Measurements from ENCODE around the gene NAA80.
A peak's percentile ranks its signal among the peaks of the same experiment; 100 is the strongest.
"Not testable (repeated sequence)": the region's sequence is repeated elsewhere in the genome, so short reads cannot be mapped to it uniquely, and the experiment has no call there.

The NAA80 gene

DNA sequence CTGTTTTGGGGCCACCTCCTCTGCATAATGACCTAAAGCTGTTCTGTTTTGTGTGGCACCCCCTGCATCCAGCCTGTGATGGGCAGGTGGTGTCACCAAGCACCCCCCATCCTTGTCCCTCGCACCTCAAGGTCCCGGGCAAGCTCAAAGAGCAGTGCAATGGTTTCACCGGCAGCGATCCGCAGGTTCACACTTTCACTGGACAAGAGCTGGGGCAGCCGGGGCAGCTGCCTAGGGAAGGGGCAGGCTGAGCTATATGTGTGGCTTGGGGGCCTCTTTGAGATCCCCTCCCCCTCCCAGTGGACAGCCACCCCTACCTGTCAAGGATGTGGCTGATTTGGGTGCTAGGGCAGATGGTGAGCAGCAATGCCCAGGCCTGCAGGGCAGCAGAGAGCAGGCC, 10.1 kb downstream of the NAA80 start:
- no peak for DNase-seq (ENCODE audit: low spot score)

DNA sequence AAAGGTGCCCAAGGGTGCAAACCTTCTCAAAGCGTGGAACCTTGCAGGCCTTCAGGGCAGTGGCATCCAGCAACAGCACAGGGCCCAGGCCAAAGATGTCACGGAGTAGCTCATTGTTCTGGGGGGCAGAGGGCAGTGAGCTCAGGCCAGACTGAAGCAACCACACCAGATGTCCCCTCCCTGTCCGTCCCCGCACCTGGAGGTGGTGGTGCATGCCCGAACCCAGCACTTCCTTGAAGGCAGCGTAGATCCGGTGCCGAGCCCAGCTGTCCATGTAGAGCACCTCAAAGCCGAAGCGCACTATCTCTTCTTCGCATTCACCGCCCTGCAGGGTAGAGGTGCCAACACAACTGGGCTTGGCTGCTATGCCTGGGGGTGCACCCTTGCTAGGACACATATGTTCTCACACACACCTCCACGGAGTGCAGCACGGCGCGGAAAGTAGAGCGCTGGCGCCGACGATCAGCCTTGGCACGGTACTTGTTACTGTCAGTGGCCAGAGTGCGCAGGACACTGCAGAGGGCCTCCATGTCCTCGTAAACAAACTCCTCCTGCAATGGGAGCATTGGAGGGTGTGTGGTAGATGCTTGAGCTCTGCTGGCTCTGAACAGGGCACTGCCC, 10.7 kb downstream of the NAA80 start:
- DNase-seq (ENCODE audit: low spot score): no peak

DNA sequence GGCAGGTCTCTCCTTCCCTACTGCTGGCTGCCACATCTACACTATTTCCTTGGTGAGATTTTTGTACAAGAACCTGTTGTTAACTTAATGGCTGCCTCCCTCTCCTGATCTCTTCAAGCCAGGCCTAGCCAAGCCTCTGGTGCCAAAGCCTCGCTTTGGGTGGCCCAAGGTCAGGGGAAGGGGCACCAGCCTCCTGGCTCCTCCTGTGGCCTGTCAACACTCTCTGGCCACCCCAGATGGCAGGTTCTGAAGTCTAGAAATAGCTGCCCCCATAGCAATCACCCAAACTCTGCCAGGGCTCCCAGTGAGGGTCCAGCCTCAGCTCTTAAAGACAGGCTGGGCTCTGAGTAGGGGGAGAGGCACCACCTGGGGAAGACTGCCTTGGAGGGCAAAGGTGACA, 11.9 kb downstream of the NAA80 start:
- no peak for DNase-seq (ENCODE audit: low spot score)

DNA sequence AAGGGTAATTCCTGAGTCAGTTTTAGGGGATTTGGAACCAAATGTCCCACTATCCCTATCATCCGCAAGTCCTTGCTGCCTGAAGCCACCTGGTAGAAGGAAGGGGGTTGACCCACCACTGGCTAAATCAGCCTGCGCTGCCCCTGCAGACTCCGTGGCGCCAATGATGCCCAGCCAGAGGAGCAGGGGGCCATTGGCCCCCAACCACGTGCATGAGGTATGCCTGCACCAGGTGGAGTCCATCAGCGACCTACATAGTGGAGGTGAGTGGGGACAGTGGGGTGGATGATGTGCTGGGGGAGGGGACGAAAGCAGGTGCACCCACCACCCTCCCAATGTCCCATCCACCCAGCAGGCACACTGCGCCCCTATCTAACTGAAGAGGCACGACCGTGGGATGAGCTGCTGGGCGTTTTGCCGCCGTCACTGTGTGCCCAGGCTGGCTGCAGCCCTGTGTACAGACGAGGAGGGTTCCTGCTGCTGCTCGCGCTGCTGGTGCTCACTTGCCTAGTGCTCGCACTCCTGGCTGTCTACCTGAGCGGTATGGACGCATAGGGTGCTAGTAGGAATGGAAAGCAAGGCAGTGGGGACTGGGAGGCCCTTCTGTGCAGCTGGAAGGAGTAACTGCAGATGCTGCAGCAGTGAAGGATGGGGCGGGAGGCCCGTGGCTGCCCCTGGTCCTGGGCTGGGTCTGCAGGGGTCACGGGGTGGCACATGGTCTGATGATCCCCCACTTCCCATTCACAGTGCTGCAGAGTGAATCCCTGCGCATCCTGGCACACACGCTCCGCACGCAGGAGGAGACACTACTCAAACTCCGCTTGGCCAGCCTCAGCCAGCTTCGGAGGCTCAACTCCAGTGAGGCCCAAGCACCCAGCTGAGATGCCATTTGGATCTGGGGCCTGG, 12.6 kb downstream of the NAA80 start:
- no peak for DNase-seq (ENCODE audit: low spot score)

GRCh38 chr3:50284121-50284520, 15.1 kb downstream of the NAA80 start:
- not testable (repeated sequence) for DNase-seq (ENCODE audit: low spot score)

DNA sequence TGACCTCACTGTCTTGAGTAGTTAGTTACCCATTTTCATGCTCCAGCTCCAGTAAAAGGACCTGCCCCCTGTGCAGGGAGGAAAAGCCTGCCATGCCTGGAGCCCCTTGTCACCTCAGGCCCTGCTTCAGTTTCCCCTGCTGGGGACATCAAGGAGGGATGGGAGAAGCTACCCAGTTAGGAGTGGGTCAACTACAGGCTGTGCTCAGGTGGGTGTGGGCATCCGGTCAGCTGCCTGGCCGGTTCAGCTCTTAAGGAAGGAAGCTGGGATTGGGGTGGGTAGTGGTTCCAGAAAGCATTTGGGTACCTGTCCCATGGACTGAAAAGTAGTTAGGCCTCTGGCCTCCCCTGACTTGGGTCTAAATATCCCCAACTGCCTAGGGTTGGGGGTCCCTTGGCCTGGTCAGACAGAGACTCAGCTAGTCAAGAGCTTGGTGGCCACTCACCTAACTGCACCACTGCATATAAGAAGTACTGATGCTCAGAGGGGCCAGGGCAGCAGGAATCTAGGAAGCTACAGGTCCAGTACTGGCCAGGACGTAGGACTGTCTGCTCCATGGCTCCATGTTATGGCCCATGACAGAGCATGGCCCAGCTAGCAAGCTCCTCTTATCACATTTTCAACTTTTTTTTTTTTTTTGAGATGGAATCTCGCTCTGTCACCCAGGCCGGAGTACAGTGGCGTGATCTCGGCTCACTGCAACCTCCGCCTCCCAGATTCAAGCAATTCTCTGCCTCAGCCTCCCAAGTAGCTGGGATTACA, 19.8 kb downstream of the NAA80 start:
- DNase-seq (ENCODE audit: low spot score): no peak

DNA sequence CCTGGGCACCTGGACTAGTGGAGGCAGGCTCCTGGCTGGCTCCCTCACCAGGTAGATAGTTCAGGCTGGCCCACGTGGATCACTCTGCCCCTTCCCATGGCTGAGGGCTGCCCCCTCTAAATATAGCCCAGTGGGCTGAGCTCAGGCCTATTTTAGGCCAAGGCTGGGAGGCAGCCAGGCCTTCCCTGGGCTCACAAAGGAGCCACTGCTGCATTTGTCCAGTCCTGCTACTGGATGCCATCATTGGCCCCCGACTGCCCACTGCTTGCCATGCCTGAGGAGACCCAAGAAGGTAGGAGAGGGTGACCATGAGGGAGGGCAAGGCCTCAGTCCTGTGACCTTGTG, 20.4 kb downstream of the NAA80 start, which contains the start of gene LSMEM2:
Gene LSMEM2 (plus strand): TSS at position 208 of the 345 bp plus-strand sequence. CDS start 27 bp downstream, at position 235.
- DNase-seq (ENCODE audit: low spot score): no peak

DNA sequence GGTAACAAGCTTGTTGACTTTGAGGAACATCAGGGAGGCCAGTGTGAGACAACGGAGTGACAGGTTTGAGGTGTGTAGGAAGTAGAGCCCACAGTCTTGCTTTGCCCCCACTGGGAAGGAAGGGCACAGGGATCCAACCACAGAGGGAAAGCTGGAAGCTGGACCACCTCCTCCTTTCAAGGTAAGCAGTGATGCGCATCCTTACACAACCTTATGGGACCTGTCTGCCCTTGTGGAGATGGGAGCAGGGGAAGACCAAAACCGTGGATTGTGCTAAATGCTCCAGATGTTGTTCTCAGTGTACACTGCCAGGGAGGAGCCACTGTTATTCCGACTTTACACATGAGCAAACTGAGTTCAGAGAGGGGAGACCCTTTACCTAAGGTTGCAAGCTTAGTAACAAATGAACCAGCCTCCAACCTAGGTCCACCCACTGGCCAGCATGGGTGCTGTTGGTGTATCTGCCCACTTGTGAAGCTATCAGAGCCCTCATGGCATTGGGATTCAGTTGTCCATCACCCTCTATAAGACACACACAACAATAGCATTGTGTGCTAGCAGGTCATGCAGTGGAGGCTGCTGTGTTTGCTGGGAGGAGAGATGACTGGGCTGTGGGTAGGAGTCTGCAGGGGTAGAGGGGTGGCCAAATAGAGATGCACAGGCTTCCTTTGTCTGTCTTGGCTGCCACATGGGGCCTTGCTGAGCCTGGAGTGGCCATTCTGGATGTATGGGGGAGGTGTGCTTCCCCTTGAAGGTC, 20.9 kb downstream of the NAA80 start:
- no peak for DNase-seq (ENCODE audit: low spot score)

DNA sequence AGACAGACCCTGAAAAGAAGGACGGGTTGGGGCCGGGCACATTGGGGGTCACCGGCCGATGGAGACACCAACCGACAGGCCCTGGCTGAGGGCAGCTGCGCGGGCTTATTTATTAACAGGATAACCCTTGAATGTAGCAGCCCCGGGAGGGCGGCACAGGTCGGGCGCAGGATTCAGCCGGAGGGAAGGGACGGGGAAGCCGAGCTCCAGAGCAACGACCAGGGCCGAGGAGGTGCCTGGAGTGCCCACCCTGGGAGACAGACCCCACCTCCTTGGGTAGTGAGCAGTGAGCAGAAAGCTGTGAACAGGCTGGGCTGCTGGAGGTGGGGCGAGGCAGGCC, 22.5 kb downstream of the NAA80 start:
- no peak for DNase-seq (ENCODE audit: low spot score)

DNA sequence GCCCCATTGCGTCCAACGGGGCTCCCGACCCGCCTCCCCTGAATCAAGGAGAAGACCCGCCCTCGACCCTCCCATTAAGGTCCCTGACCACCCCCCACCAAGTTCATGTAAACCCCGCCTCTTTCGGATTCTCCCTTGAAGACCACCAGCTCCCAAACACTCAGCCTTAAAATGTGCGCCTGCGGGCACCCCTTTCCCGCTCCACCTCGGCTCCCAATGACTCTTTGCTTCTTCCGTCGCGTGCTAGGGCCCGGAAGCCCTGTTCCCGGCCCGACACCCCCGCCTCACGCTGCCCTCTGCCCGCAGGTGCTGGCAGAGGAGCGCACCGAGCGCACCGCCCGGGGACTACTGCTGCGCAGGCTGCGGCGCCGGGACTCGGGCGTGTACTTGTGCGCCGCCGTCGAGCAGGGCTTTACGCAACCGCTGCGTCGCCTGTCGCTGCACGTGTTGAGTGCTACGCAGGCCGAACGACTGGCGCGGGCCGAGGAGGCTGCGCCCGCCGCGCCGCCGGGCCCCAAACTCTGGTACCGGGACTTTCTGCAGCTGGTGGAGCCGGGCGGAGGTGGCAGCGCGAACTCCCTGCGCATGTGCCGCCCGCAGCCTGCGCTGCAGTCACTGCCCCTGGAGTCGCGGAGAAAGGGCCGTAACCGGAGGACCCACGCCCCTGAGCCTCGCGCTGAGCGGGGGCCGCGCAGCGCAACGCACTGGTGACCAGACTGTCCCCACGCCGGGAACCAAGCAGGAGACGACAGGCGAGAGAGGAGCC, 23.0 kb downstream of the NAA80 start:
- DNase-seq (ENCODE audit: low spot score): peak; percentile 54

GRCh38 chr3:50275141-50275995, 23.8 kb downstream of the NAA80 start:
- DNase-seq (ENCODE audit: low spot score): peak; percentile 80

DNA sequence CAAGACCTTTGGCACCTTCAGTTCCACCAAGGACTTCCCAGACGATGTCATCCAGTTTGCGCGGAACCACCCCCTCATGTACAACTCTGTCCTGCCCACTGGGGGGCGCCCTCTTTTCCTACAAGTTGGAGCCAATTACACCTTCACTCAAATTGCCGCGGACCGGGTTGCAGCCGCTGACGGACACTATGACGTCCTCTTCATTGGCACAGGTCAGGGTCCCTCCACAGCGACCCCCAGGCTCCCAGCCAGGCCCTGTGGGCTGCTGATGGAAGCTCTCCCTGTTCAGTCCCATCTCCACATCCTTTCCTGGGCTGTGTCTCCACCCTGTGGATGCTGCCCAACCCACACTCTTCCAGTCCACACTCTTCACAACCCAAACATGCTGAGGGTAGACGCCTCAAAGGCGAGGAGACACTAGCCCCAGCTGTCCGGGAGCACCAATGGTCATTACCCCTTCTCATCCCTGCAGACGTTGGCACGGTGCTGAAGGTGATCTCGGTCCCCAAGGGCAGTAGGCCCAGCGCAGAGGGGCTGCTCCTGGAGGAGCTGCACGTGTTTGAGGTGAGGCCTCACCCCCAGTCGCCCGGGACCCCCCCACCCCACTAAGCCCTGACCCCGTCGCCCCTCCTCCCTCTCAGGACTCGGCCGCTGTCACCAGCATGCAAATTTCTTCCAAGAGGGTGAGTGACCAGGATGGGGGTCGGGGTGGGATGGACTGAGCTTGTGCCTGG, 24.7 kb downstream of the NAA80 start:
- DNase-seq (ENCODE audit: low spot score): peak; percentile 77

GRCh38 chr3:50273689-50274065, 25.5 kb downstream of the NAA80 start:
- no peak for DNase-seq (ENCODE audit: low spot score)

DNA sequence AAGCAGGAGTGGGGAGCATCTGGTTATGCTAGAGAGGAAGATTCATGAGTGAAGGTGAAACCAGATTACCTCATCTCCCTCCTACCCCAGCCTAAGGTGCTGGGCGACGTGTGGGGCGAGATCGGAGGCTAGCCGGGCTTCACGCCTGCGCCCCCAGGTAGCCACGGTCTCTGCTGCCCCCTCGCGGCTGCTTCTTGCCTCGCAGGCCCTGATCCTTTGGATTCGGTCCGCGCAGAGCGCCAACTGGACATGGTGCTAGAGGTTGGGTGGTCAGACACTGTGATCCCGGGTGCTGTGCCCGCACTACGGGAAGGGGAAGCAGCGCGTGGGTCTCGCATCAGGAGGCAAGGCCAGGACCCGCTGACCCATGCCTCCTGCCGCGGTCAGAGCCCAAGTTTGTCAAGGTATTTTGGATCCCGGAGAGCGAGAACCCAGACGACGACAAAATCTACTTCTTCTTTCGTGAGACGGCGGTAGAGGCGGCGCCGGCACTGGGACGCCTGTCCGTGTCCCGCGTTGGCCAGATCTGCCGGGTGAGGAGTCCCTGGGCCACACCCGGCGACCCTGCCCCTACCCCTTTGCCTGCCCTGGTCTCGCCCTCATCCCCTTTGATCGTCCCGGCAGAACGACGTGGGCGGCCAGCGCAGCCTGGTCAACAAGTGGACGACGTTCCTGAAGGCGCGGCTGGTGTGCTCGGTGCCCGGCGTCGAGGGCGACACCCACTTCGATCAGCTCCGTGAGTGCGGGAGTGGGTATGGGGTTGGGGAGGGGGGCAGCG, 26.1 kb downstream of the NAA80 start:
- DNase-seq (ENCODE audit: low spot score): peak; percentile 91

GRCh38 chr3:50272538-50272910, 26.7 kb downstream of the NAA80 start:
- not testable (repeated sequence) for DNase-seq (ENCODE audit: low spot score)

DNA sequence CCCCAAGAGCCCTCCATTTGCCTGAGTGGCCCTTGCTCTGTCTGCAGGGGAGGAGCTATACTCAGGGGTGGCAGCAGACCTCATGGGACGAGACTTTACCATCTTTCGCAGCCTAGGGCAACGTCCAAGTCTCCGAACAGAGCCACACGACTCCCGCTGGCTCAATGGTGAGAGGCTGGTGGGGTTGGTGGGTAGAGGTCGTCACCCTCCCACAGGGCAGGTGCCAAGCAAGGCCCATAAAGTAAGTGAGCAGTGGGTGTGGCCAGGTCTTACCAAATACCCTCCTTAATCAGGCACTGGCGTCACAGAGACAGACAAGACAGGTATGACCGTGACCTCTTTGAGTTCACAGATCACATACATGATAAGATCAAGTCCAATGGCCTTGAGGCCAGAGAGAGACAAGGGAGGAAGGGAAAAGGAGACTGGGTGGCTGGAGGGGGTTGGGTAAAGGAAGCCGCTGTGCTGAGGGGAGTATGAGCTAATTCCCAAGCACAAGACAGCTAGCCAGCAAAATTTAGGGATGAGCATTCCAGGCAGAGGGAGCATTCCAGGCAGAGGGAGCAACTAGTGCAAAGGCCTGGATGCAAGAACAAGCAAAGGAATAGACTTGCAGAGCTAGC, 27.8 kb downstream of the NAA80 start:
- no peak for DNase-seq (ENCODE audit: low spot score)

DNA sequence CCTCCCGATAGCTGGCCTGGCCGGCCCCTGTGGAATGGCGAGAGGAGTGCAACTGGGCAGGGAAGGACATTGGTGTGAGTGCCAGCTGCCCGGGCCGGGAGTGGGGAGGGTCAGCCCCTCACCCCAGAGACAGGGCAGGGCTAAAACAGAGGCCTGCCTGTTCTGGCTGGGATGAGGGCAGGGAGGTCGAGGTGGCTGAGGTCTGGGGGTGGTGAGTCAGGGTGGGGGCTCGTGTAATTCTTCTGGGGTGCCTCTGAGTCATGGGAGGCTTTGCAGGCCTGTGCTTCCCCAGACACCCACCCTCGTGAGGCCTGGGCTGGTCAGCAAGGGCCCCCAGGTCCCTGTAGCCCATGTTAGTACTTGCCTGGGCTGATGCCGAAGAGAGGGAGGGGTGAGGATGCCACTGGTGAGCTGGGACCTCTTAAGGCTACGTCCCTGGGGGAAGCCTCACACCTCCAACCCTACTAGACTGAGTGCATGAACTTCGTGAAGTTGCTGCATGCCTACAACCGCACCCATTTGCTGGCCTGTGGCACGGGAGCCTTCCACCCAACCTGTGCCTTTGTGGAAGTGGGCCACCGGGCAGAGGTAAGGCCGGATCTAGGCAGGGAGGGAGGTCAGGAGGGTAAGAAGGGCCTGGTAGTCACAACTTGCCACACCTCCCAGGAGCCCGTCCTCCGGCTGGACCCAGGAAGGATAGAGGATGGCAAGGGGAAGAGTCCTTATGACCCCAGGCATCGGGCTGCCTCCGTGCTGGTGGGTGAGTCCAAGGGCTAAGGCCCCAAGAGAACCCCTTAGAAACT, 28.6 kb downstream of the NAA80 start:
- DNase-seq (ENCODE audit: low spot score): no peak

DNA sequence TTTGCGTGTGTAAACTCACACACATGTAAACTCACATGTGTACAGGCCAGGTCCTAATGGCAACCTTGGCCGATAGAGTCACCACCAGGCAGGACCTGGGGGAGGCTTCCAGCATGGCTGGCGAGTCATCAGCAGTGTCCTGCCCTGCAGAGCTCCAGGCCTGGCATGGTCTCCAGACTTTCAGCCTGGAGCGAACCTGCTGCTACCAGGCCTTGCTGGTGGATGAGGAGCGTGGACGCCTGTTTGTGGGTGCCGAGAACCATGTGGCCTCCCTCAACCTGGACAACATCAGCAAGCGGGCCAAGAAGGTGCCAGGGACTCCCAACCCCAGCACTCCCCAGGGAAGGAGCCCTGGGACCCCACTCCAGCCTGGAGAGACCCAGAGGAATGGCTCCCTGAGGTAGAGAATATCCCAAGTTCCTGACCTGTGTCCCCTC, 29.2 kb downstream of the NAA80 start:
- no peak for DNase-seq (ENCODE audit: low spot score)
